Esophagus muscularis mucosa (tissue), 4 donors: ENCODE data around the gene TSR1.

Experiments
- CTCF ChIP-seq, 3 experiments: fragments of 200-600 bp in 2 of 3; fragments of 450-650 bp in 1 of 3; sonication (generic) in 2 of 3; IDR thresholded peaks; one replicate each; pipeline ENCODE4 v1.5.1; 2017 to 2019; ENCODE audit warnings: antibody characterized with exemption in 3 of 3, mild to moderate bottlenecking in 2 of 3, moderate library complexity in 1 of 3
- EP300 ChIP-seq: sonication (generic); formaldehyde crosslinking; IDR thresholded peaks from one replicate; pipeline ENCODE4 v1.6.1; 2017; ENCODE audit warnings: antibody characterized with exemption
- POLR2A ChIP-seq: fragments of 450-650 bp; IDR thresholded peaks from one replicate; pipeline ENCODE4 v1.6.1; 2017; ENCODE audit warnings: antibody characterized with exemption, moderate library complexity, mild to moderate bottlenecking, low read depth

- peak in 2 of 3 experiments; percentile 5 to 7 for TF ChIP-seq CTCF (IDR thresholded peaks at IDR 0.05)
- TF ChIP-seq POLR2A = peak; percentile 24
- TF ChIP-seq EP300 = no peak
Observed at GRCh38 chr17:2337544-2338314, 1.5 kb upstream of the TSR1 start.
